GM12878 (cell line): ENCODE data around the gene PUM2. TPM values are rescaled to one million over a fixed set of nuclear protein-coding genes. Genes with fewer than 3 reads are reported as not detected.

Experiments used
- ASH2L ChIP-seq: fragments of 300-600, 200-600 bp; sonication (generic); IDR thresholded peaks from 2 replicates; pipeline ENCODE4 v1.6.1; 2017; ENCODE audit warnings: low read depth, mild to moderate bottlenecking, borderline replicate concordance
- BHLHE40 ChIP-seq, 2 experiments: fragments of 450-650 bp in 1 of 2; IDR thresholded peaks; 2 replicates each; pipeline ENCODE4 v1.6.1; 2011 to 2017; ENCODE audit warnings: low read depth in 2 of 2, borderline replicate concordance in 1 of 2, improper control_type of control experiment in 1 of 2, low read length in 1 of 2, mild to moderate bottlenecking in 1 of 2
- CBX5 ChIP-seq: sonication (generic); IDR thresholded peaks from 2 replicates; pipeline ENCODE4 v1.6.1; 2016; ENCODE audit warnings: low read depth, moderate library complexity, mild to moderate bottlenecking, inconsistent platforms
- CHD2 ChIP-seq: IDR thresholded peaks from 2 replicates; pipeline ENCODE4 v1.6.1; 2011; ENCODE audit warnings: low read depth, low read length, improper control_type of control experiment, borderline replicate concordance
- CREB1 ChIP-seq: IDR thresholded peaks from 2 replicates; pipeline ENCODE4 v1.6.1; 2012; ENCODE audit warnings: low read depth, mild to moderate bottlenecking, inconsistent platforms
- CREM ChIP-seq: IDR thresholded peaks from 2 replicates; pipeline ENCODE4 v1.6.1; 2014; ENCODE audit warnings: antibody characterized with exemption, low read depth
- EED ChIP-seq: sonication (generic); IDR thresholded peaks from 2 replicates; pipeline ENCODE4 v1.6.1; 2016; ENCODE audit warnings: antibody characterized with exemption, low read depth
- FOXM1 ChIP-seq: IDR thresholded peaks from 2 replicates; pipeline ENCODE4 v1.6.1; 2012; ENCODE audit warnings: low read depth, mild to moderate bottlenecking, inconsistent platforms, low read length, moderate library complexity
- IRF4 ChIP-seq: IDR thresholded peaks from 2 replicates; pipeline ENCODE4 v1.6.1; 2011; ENCODE audit warnings: low read depth, low read length
- JUNB ChIP-seq: IDR thresholded peaks from 2 replicates; pipeline ENCODE4 v1.6.1; 2016; ENCODE audit warnings: antibody characterized with exemption, mild to moderate bottlenecking
- KLF5 ChIP-seq: fragments of 450-650 bp; IDR thresholded peaks from 2 replicates; pipeline ENCODE4 v1.6.1; 2014; ENCODE audit warnings: mild to moderate bottlenecking; ENCODE audit not compliant: partially characterized antibody
- NBN ChIP-seq: fragments of 450-650 bp; IDR thresholded peaks from 2 replicates; pipeline ENCODE4 v1.6.1; 2016
- NFIC ChIP-seq: IDR thresholded peaks from 2 replicates; pipeline ENCODE4 v1.6.1; 2012; ENCODE audit warnings: low read depth, mild to moderate bottlenecking, inconsistent platforms, low read length, moderate library complexity
- PML ChIP-seq: IDR thresholded peaks from 2 replicates; pipeline ENCODE4 v1.6.1; 2012; ENCODE audit warnings: low read length, inconsistent platforms
- POLR2AphosphoS2 ChIP-seq: IDR thresholded peaks from 2 replicates; pipeline ENCODE4 v1.6.1; 2011; ENCODE audit warnings: low read depth, mild to moderate bottlenecking, low read length, improper control_type of control experiment, moderate library complexity
- RB1 ChIP-seq: fragments of 450-650 bp; formaldehyde crosslinking; IDR thresholded peaks from 2 replicates; pipeline ENCODE4 v1.6.1; 2017; ENCODE audit warnings: mild to moderate bottlenecking, borderline replicate concordance
- RUNX3 ChIP-seq: IDR thresholded peaks from 2 replicates; pipeline ENCODE4 v1.6.1; 2012; ENCODE audit warnings: low read length, inconsistent platforms
- SPI1 ChIP-seq: IDR thresholded peaks from 2 replicates; pipeline ENCODE4 v1.6.1; 2011; ENCODE audit warnings: low read depth, mild to moderate bottlenecking, low read length, moderate library complexity, borderline replicate concordance; ENCODE audit not compliant: insufficient read depth
- SRF ChIP-seq, 2 experiments: IDR thresholded peaks; 2 replicates each; pipeline ENCODE4 v1.6.1; 2011; ENCODE audit warnings: low read depth in 2 of 2, low read length in 2 of 2, mild to moderate bottlenecking in 1 of 2, moderate library complexity in 1 of 2
- TCF7 ChIP-seq: IDR thresholded peaks from 2 replicates; pipeline ENCODE4 v1.6.1; 2014; ENCODE audit warnings: antibody characterized with exemption, borderline replicate concordance
- ZBED1 ChIP-seq: IDR thresholded peaks from 2 replicates; pipeline ENCODE4 v1.6.1; 2016; ENCODE audit warnings: borderline replicate concordance
- ZNF622 ChIP-seq: fragments of 450-650 bp; IDR thresholded peaks from 2 replicates; pipeline ENCODE4 v1.6.1; 2017; ENCODE audit warnings: mild to moderate bottlenecking, inconsistent platforms
- polyA plus RNA-seq, 11 experiments: library from polyadenylated mRNA; depleted of rRNA in 4 of 11; unstranded in 6 of 11; stranded (reverse) in 5 of 11; fragments of >200 nt; fragmentation: Nextera tagmentation in 4 of 11; fragmentation: Illumina TruSeq in 1 of 11; extraction: Ambion mirVana in 4 of 11; extraction: Trizol in 1 of 11; gene quantifications; 1 replicate in 1 of 11; 2 replicates in 10 of 11; pipeline versions ENCODE4 v1.2.1 to v1.2.3, GENCODE V29; 2011 to 2016; ENCODE audit warnings: inconsistent platforms in 2 of 11, missing spikeins in 2 of 11, low read depth in 1 of 11
- total RNA-seq, 4 experiments: library from RNA; depleted of rRNA in 3 of 4; stranded (reverse); fragments of >200 nt in 3 of 4; fragmentation: Illumina TruSeq in 1 of 4; extraction: Trizol in 1 of 4; gene quantifications; 2 replicates each; pipeline versions ENCODE4 v1.2.1 to v1.2.3, GENCODE V29; 2013 to 2021
- TF ChIP-seq, protein P1 (sequence below): fragments of 450-650 bp; IDR thresholded peaks from 2 replicates; pipeline ENCODE4 v1.6.1; 2017; ENCODE audit warnings: low read depth, mild to moderate bottlenecking, moderate library complexity
- TF ChIP-seq, protein P2 (sequence below): fragments of 450-650 bp; IDR thresholded peaks from 2 replicates; pipeline ENCODE4 v1.6.1; 2016; ENCODE audit warnings: mild to moderate bottlenecking, moderate library complexity, borderline replicate concordance
- TF ChIP-seq, protein P3 (sequence below): fragments of 150-350 bp; IDR thresholded peaks from 2 replicates; pipeline ENCODE4 v1.6.1; 2014; ENCODE audit warnings: mild to moderate bottlenecking, low read depth, low read length

PUM2 gene
- total and polyA plus RNA-seq, 10 of the 15 experiments (the other 5 are each of a cell fraction or from before 2014, with no cell fraction given): 14.5 to 87.6 (median 29.4) TPM

DNA sequence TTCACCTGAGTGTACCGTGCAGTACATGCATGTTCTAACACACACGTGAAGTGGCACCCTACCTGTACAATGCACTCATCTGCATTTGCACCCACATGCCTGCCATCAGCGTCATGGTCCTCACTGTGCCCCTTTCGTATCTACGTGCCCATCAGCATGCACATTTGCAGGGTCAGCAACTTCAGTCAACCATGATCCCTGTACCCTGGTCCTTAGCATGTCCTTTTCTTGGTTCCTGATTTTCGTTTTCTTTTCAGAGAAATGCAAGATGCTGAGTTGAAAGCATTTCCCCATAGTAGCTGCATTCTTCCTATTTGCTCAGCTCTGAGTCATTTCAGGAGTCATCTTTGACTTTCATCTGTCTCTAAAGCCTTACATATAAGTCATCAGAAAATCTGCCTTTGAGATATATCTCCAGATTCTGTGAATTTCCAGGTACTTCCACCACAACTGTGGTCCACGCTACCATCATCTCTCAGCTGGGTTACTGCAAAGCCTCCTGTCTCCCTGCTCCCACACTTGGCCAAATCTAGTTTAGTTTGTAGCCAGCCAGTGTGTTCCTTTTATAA, 14.7 kb upstream of the PUM2 start (continued):
- TF ChIP-seq, protein P1, sequence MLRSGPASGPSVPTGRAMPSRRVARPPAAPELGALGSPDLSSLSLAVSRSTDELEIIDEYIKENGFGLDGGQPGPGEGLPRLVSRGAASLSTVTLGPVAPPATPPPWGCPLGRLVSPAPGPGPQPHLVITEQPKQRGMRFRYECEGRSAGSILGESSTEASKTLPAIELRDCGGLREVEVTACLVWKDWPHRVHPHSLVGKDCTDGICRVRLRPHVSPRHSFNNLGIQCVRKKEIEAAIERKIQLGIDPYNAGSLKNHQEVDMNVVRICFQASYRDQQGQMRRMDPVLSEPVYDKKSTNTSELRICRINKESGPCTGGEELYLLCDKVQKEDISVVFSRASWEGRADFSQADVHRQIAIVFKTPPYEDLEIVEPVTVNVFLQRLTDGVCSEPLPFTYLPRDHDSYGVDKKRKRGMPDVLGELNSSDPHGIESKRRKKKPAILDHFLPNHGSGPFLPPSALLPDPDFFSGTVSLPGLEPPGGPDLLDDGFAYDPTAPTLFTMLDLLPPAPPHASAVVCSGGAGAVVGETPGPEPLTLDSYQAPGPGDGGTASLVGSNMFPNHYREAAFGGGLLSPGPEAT: peak; percentile 54; the same call in 1 of the 2 replicates
- TF ChIP-seq BHLHE40 (IDR thresholded peaks at IDR 0.05; ENCODE audit: borderline replicate concordance in 1 of 2, low read depth in 2 of 2, low read length in 1 of 2) (0 out of 4 replicates have a peak, but pooled peaks of 1 of the 2 experiments have one; percentile 4), RB1 (0 out of 2 replicates have a peak, but pooled peaks have one; percentile 19), NFIC (peak; percentile 79), CREB1 (0 out of 2 replicates have a peak, but pooled peaks have one; percentile 33), CREM (peak; percentile 48; the same call in 1 of the 2 replicates), IRF4 (peak; percentile 97), ZBED1 (no peak), TCF7 (peak; percentile 78; the same call in 1 of the 2 replicates), FOXM1 (peak; percentile 49; the same call in 1 of the 2 replicates), POLR2AphosphoS2 (no peak), RUNX3 (peak; percentile 57), SPI1 (peak; percentile 49; the same call in 1 of the 2 replicates), JUNB (peak; percentile 97), NBN (0 out of 2 replicates have a peak, but pooled peaks have one; percentile 60), CHD2 (no peak), ASH2L (no peak), EED (peak; percentile 81), SRF (IDR thresholded peaks at IDR 0.05; ENCODE audit: low read depth in 2 of 2, low read length in 2 of 2) (no peak), ZNF622 (no peak), CBX5 (0 out of 2 replicates have a peak, but pooled peaks have one; percentile 57), PML (peak; percentile 56; the same call in 1 of the 2 replicates), KLF5 (no peak)
- TF ChIP-seq, protein P2, sequence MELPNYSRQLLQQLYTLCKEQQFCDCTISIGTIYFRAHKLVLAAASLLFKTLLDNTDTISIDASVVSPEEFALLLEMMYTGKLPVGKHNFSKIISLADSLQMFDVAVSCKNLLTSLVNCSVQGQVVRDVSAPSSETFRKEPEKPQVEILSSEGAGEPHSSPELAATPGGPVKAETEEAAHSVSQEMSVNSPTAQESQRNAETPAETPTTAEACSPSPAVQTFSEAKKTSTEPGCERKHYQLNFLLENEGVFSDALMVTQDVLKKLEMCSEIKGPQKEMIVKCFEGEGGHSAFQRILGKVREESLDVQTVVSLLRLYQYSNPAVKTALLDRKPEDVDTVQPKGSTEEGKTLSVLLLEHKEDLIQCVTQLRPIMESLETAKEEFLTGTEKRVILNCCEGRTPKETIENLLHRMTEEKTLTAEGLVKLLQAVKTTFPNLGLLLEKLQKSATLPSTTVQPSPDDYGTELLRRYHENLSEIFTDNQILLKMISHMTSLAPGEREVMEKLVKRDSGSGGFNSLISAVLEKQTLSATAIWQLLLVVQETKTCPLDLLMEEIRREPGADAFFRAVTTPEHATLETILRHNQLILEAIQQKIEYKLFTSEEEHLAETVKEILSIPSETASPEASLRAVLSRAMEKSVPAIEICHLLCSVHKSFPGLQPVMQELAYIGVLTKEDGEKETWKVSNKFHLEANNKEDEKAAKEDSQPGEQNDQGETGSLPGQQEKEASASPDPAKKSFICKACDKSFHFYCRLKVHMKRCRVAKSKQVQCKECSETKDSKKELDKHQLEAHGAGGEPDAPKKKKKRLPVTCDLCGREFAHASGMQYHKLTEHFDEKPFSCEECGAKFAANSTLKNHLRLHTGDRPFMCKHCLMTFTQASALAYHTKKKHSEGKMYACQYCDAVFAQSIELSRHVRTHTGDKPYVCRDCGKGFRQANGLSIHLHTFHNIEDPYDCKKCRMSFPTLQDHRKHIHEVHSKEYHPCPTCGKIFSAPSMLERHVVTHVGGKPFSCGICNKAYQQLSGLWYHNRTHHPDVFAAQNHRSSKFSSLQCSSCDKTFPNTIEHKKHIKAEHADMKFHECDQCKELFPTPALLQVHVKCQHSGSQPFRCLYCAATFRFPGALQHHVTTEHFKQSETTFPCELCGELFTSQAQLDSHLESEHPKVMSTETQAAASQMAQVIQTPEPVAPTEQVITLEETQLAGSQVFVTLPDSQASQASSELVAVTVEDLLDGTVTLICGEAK: no peak
- TF ChIP-seq, protein P3, sequence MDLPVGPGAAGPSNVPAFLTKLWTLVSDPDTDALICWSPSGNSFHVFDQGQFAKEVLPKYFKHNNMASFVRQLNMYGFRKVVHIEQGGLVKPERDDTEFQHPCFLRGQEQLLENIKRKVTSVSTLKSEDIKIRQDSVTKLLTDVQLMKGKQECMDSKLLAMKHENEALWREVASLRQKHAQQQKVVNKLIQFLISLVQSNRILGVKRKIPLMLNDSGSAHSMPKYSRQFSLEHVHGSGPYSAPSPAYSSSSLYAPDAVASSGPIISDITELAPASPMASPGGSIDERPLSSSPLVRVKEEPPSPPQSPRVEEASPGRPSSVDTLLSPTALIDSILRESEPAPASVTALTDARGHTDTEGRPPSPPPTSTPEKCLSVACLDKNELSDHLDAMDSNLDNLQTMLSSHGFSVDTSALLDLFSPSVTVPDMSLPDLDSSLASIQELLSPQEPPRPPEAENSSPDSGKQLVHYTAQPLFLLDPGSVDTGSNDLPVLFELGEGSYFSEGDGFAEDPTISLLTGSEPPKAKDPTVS: no peak
- TF ChIP-seq, all 136 proteins: peak for 30
